Measurements from ENCODE around the gene IL23A. TPM values are rescaled to one million over a fixed set of nuclear protein-coding genes. Genes with fewer than 3 reads are reported as not detected.

IL23A gene
- total and polyA plus RNA-seq, 2 of the 13 experiments (the other 11 are each of a cell fraction or from before 2014, with no cell fraction given): 0.33 to 0.35 TPM

DNA sequence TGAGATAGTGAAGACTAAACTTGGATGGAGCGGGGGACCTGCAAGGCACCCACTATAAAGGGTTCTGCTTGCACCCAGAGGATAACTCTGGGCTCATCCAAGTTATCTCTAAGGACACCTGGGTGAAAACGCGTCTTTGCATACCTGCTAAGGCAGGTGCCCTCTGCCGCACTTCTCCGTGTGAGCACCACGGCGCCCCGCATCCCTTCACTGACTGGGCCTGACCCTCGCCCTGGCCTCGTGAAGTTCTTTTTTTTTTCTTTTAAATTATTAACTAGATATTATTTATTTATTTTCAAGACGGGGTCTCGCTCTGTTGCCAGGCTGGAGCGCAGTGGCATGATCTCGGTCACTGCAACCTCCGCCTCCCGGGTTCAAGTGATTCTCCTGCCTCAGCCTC lies 43.9 kb downstream of the IL23A start:
- intact Hi-C loops (cut with micrococcal nuclease; ENCODE audit: unreplicated experiment) (no loop called here), in situ Hi-C loops (cut with HindIII; ENCODE audit: extremely low pct_ligation_motif_present, low pct_unique_long_range_greater_than_20kb) (no loop called here)
- Histone ChIP-seq H2AFZ (ENCODE audit: low read length) (no peak overlapping the region), H3K4me1 (ENCODE audit: insufficient read depth, low read length) (peaks cover 37% of the 10 kb centered on the region), H3K79me2 (ENCODE audit: insufficient read depth, low read length) (no peaks in the 10 kb centered on the region), H3K4me2 (ENCODE audit: low read depth, low read length) (no peak overlapping the region), H3K9ac (ENCODE audit: insufficient read depth, low read depth, low read length) (no peak overlapping the region), H3K9me3 (ENCODE audit: low read length) (no peaks in the 10 kb centered on the region), H3K36me3 (replicated peaks in 1 of 2; ENCODE audit: control insufficient read depth in 1 of 2, insufficient read depth in 2 of 2, low read length in 2 of 2) (no peaks in the 10 kb centered on the region), H3K27me3 (ENCODE audit: control insufficient read depth in 1 of 2, insufficient read depth in 2 of 2, low read length in 2 of 2) (peaks cover 0 to 7% of the 10 kb centered on the region in 2 experiments; a peak in 1 of 5 replicates), H4K20me1 (ENCODE audit: insufficient read depth, low read length) (no peaks in the 10 kb centered on the region), H3K27ac (ENCODE audit: extremely low read length, insufficient read depth, low read length) (no peak overlapping the region), H3K4me3 (replicated peaks in 1 of 3; ENCODE audit: insufficient read depth in 1 of 3, low read depth in 2 of 3, low read length in 3 of 3) (no peak overlapping the region)
- CTCF ChIA-PET (ENCODE audit: low intra/inter-chr PET ratio, low total read pairs): no interaction called here
- POLR2A ChIA-PET: interaction anchor here (1.2 to 1.4 kb wide), 2 partner anchors 20 to 22 kb away, joined by 3 read pairs; partner anchors contain the start of genes APOF and STAT2
- ATAC-seq (no peak), DNase-seq (ENCODE audit: low spot score) (no peak), FAIRE-seq (no peak)
- WGBS (ENCODE audit: low lambda C conversion rate): 54% methylated on average over 16 of the region's 16 CpGs
- no TSS peak for BruUV-seq (replicated peaks)
- TF ChIP-seq, protein P1, sequence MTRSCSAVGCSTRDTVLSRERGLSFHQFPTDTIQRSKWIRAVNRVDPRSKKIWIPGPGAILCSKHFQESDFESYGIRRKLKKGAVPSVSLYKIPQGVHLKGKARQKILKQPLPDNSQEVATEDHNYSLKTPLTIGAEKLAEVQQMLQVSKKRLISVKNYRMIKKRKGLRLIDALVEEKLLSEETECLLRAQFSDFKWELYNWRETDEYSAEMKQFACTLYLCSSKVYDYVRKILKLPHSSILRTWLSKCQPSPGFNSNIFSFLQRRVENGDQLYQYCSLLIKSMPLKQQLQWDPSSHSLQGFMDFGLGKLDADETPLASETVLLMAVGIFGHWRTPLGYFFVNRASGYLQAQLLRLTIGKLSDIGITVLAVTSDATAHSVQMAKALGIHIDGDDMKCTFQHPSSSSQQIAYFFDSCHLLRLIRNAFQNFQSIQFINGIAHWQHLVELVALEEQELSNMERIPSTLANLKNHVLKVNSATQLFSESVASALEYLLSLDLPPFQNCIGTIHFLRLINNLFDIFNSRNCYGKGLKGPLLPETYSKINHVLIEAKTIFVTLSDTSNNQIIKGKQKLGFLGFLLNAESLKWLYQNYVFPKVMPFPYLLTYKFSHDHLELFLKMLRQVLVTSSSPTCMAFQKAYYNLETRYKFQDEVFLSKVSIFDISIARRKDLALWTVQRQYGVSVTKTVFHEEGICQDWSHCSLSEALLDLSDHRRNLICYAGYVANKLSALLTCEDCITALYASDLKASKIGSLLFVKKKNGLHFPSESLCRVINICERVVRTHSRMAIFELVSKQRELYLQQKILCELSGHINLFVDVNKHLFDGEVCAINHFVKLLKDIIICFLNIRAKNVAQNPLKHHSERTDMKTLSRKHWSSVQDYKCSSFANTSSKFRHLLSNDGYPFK (CRISPR knock-in tag; IDR thresholded peaks at IDR 0.05; ENCODE audit: borderline replicate concordance): no peak
- TF ChIP-seq AGO1 (IDR thresholded peaks at IDR 0.05; ENCODE audit: low read depth, low read length, poor library complexity, severe bottlenecking) (no peak), ZNF337 (CRISPR knock-in tag; IDR thresholded peaks at IDR 0.05; ENCODE audit: borderline replicate concordance, low read depth) (no peak), ZNF678 (CRISPR knock-in tag; IDR thresholded peaks at IDR 0.05) (no peak), SALL1 (CRISPR knock-in tag; IDR thresholded peaks at IDR 0.05) (no peak), ZFP90 (CRISPR knock-in tag; IDR thresholded peaks at IDR 0.05; ENCODE audit: borderline replicate concordance) (no peak), ZNF652 (CRISPR knock-in tag; IDR thresholded peaks at IDR 0.05; ENCODE audit: borderline replicate concordance, low read depth) (no peak), ZNF598 (CRISPR knock-in tag; IDR thresholded peaks at IDR 0.05; ENCODE audit: borderline replicate concordance) (no peak), ZSCAN29 (CRISPR knock-in tag; conservative IDR thresholded peaks at IDR 0.05) (no peak), ZFP36L1 (CRISPR knock-in tag; IDR thresholded peaks at IDR 0.05) (no peak), ZNF672 (CRISPR knock-in tag; IDR thresholded peaks at IDR 0.05) (no peak), ERF (CRISPR knock-in tag; IDR thresholded peaks at IDR 0.05) (no peak)
- TF ChIP-seq, protein P2, sequence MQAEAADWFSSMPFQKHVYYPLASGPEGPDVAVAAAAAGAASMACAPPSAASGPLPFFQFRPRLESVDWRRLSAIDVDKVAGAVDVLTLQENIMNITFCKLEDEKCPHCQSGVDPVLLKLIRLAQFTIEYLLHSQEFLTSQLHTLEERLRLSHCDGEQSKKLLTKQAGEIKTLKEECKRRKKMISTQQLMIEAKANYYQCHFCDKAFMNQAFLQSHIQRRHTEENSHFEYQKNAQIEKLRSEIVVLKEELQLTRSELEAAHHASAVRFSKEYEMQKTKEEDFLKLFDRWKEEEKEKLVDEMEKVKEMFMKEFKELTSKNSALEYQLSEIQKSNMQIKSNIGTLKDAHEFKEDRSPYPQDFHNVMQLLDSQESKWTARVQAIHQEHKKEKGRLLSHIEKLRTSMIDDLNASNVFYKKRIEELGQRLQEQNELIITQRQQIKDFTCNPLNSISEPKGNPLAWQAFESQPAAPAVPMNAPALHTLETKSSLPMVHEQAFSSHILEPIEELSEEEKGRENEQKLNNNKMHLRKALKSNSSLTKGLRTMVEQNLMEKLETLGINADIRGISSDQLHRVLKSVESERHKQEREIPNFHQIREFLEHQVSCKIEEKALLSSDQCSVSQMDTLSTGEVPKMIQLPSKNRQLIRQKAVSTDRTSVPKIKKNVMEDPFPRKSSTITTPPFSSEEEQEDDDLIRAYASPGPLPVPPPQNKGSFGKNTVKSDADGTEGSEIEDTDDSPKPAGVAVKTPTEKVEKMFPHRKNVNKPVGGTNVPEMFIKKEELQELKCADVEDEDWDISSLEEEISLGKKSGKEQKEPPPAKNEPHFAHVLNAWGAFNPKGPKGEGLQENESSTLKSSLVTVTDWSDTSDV (CRISPR knock-in tag; IDR thresholded peaks at IDR 0.05): no peak
- TF ChIP-seq, protein P3, sequence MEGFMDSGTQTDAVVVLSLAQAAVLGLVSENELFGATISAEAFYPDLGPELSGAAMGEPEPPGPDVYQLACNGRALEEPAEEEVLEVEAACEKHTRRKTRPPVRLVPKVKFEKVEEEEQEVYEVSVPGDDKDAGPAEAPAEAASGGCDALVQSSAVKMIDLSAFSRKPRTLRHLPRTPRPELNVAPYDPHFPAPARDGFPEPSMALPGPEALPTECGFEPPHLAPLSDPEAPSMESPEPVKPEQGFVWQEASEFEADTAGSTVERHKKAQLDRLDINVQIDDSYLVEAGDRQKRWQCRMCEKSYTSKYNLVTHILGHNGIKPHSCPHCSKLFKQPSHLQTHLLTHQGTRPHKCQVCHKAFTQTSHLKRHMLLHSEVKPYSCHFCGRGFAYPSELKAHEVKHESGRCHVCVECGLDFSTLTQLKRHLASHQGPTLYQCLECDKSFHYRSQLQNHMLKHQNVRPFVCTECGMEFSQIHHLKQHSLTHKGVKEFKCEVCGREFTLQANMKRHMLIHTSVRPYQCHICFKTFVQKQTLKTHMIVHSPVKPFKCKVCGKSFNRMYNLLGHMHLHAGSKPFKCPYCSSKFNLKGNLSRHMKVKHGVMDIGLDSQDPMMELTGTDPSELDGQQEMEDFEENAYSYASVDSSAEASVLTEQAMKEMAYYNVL (CRISPR knock-in tag; IDR thresholded peaks at IDR 0.05; ENCODE audit: borderline replicate concordance): no peak
- TF ChIP-seq, protein P4, sequence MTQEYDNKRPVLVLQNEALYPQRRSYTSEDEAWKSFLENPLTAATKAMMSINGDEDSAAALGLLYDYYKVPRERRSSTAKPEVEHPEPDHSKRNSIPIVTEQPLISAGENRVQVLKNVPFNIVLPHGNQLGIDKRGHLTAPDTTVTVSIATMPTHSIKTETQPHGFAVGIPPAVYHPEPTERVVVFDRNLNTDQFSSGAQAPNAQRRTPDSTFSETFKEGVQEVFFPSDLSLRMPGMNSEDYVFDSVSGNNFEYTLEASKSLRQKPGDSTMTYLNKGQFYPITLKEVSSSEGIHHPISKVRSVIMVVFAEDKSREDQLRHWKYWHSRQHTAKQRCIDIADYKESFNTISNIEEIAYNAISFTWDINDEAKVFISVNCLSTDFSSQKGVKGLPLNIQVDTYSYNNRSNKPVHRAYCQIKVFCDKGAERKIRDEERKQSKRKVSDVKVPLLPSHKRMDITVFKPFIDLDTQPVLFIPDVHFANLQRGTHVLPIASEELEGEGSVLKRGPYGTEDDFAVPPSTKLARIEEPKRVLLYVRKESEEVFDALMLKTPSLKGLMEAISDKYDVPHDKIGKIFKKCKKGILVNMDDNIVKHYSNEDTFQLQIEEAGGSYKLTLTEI (CRISPR knock-in tag; conservative IDR thresholded peaks at IDR 0.05): no peak

Data from HepG2 (cell line).